HG03354 (cell line): ENCODE measurements around the gene USP12.
A peak's percentile ranks its signal among the peaks of the same experiment; 100 is the strongest.
"Not testable (repeated sequence)": the region's sequence is repeated elsewhere in the genome, so short reads cannot be mapped to it uniquely, and the experiment has no call there.

ENCODE experiments used
- ATAC-seq: cut with Tn5 transposase; IDR thresholded peaks from one replicate; pipeline ENCODE4 v1.9.1; 2021; ENCODE audit warnings: mild to moderate bottlenecking; ENCODE audit not compliant: unreplicated experiment, poor library complexity, severe bottlenecking

Gene USP12

GRCh38 chr13:27128825-27129627, 42.6 kb downstream of the USP12 start:
- ATAC-seq = no peak

DNA sequence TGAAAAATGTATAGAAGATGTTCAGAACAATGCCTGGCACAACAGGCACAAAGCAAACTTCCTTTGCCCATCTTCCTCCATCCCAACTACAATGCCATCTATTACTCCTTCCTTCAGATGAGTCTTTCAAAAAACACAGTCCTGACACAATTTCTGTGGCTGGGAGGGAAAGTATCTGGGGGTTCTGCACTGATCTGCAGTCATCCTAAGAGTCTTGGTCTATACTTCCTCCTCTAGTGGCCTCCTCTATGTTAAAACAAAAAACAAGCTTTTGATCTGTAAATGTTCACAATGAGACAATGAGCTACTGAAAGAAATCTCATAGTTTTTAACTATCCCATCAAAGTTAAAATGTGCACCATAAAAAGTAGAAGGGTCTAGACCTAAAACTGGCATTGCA, 44.8 kb downstream of the USP12 start:
- ATAC-seq = no peak

DNA sequence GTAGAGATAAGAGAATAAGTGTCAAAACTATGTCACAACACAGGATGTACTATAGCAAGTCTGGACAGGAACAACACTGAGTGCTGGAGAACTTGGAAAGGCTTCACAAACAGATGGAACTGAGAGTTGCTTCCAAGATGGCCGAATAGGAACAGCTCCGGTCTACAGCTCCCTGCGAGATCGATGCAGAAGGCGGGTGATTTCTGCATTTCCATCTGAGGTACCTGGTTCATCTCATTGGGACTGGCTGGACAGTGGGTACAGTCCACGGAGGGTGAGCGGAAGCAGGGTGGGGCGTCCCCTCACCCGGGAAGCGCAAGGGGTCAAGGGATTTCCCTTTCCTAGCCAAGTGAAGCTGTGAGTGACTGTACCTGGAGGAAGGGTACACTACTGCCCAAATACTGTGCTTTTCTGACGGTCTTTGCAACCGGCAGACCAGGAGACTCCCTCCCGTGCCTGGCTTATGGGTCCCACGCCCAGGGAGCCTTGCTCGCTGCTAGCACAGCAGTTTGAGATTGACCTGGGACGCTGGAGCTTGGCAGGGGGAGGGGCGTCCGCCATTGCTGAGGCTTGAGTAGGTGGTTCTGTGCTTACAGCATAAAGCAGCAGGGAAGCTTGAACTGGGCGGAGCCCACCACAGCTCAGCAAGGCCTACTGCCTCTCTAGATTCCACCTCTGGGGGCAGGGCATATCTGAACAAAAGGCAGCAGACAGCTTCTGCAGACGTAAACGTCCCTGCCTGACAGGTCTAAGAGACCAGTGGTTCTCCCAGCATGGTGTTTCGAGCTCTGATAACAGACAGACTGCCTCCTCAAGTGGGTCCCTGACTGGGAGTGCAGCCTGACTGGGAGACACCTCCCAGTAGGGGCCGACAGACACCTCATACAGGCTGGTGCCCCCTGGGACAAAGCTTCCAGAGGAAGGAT, 46.0 kb downstream of the USP12 start:
- no peak for ATAC-seq

- no peak for ATAC-seq
Observed at GRCh38 chr13:27124571-27124970, 47.0 kb downstream of the USP12 start.

GRCh38 chr13:27123445-27123844, 48.2 kb downstream of the USP12 start:
- not testable (repeated sequence) for ATAC-seq

GRCh38 chr13:27122036-27122435, 49.6 kb downstream of the USP12 start:
- ATAC-seq = no peak

GRCh38 chr13:27120811-27121210, 50.8 kb downstream of the USP12 start:
- no peak for ATAC-seq

GRCh38 chr13:27120011-27120410, 51.6 kb downstream of the USP12 start:
- no peak for ATAC-seq

DNA sequence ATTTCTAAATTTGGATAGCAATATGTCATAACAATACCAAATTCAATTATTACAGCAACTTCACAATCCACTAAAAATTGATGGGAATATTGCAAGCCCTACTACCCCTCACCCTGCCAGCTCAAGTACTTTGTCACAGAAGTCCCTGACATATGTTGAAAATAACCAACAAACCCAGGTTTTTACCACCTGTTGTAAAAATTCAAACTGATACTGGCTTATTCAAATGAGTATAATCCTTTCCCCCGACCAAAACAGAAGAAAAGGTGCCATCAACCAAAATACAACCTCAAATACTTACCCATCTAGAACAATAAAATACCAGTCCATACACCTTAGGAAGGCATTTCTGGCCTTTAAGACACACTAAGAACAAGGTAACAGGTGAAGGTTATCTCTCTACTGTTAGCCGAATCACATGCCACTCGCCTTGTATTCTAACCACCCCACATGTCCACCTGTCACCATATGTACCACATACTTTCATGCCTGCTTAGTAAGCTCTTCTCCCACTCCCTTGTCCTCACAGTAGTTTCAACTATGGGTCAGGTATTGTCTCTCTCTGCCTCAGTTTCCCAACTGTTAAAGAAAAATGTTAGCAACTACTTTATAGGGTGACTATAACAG, 53.1 kb downstream of the USP12 start:
- no peak for ATAC-seq

DNA sequence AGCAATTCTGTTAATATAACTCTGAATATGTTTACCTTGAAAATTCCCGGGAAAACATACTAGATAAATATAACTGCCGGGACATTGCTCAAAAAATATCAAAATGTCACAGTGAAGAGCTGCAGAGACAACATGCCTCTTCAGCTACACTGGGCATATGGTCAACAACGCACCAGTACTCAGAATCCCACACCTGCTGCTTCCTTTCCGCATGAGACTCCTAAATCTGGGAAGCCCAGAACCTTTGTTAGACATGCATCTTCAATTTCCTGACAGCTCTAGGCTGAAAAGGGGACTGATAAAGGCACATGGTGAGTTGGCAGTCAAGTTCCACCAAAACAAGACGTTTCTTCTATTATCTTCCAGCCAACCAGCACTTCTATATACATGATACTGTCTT, 53.7 kb downstream of the USP12 start:
- no peak for ATAC-seq

DNA sequence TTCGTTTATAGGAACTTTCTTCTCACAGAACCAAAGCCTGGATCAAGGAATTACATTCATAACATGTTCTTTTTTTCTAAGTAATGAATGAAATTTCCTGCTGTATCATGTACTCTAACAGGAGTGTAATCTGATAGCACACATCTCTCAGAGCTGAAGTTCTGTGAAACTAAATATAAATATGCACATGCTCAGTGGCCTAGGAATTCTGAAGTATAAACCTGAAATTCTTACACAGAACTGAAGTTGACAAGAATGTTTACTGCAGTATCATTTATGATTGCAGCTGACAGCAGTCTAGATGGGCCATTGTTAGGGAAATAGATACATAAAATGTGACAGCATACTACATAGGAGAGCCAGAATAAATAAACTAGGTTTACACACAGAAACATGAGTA, 54.5 kb downstream of the USP12 start:
- ATAC-seq = no peak

GRCh38 chr13:27113436-27113835, 58.2 kb downstream of the USP12 start:
- peak; percentile 57 for ATAC-seq

- ATAC-seq = no peak
Observed at GRCh38 chr13:27112006-27112405, 59.6 kb downstream of the USP12 start.

DNA sequence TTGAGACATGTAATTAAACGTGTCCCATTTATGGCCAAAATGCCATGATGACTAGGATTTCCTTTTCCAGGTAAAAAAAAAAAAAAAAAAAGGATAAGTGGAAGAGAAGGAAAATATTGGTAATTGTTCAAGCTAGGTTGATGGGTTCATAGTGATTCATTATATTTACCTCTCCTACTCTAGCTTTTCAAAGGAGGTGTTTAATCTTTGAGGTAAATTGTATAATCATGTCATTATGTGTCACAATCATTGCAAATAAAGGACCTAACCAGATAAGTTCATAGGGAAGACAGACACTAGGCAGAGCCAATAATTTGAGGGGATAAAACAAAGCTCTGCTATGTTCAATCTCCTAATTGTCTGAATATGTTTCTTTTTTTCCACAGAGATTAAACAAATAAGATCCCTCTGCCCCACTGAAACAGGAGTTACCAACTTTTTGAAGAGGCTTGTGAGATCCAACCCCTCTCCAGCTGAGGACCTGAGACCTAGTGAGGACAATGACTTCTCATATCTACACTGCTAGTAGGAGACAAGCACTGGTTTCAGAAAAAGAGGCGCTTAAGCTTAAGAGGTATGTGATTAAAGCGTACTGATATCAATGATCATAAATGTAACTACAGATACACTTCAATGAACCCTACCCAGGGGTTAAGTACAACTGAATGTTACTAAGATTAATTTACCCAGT, 61.4 kb downstream of the USP12 start:
- no peak for ATAC-seq

DNA sequence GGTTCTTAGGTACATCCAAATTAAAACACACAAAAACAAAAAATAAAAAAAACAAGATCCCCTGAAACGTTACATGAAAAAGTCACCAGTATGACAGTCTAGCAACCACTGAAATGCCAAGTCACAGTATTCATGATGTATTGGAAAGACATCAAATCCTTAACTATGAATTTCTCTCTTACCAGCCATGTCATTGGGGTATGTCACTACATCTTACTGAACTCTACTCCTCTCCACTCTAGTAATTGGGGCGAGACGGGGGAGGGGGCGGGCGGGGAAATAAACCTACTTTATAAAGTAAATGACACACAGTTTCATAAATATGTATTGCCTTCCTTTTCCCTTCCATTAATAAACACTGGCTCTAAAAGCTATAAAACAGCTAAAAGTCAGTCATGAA, 65.5 kb downstream of the USP12 start:
- ATAC-seq = no peak

DNA sequence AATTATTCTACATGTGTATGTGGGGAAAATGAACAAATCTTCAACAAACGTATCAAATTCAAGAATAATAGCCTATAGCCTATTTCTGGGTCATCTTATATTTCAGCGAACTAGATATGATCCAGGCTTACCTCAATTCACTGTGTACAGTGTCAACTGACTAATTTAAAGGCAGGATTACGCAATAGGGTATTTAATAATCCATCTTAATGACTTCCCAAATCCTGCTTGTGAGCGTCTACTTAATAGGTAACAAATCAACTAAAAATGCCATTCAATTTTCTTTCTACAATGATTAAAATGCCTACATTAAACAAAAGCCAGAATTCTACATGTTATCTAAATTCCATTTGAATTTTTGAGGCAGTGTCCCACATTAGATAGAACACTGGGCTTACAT, 67.0 kb downstream of the USP12 start:
- no peak for ATAC-seq

DNA sequence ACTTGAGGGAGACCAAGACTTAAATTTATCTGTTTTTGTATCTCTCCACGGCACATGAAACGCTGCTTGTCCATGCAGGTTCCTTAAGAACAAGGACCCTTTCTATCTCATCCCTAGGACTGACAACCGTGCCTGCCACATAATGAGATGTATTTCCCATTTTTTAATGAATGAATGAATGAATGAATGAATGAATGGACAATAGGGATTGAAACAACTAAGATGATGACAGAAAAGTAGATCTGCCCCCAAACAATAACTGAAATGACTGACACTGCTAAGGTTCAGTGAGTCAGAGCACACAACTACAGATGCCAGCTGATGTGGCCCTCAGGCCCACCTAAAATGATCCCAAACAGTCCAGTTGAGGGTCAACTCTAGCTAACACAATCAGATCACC, 69.8 kb downstream of the USP12 start:
- ATAC-seq = no peak

- no peak for ATAC-seq
Observed at GRCh38 chr13:27101289-27101688, 70.3 kb downstream of the USP12 start.

GRCh38 chr13:27097691-27098090, 73.9 kb downstream of the USP12 start:
- ATAC-seq = no peak

- ATAC-seq = no peak
Observed at GRCh38 chr13:27091451-27091850, 80.2 kb downstream of the USP12 start.
